HG03460 (cell line): ENCODE measurements around the gene CCL11.

ENCODE experiments used
- ATAC-seq: cut with Tn5 transposase; IDR thresholded peaks from one replicate; pipeline ENCODE4 v1.9.1; 2021; ENCODE audit not compliant: unreplicated experiment

CCL11 gene

GRCh38 chr17:34257299-34257985 lies 28.1 kb upstream of the CCL11 start:
- ATAC-seq = no peak

- ATAC-seq = no peak
Measured at GRCh38 chr17:34257986-34258326, 27.6 kb upstream of the CCL11 start.

GRCh38 chr17:34259146-34259545 lies 26.4 kb upstream of the CCL11 start:
- no peak for ATAC-seq

GRCh38 chr17:34260861-34261260 lies 24.7 kb upstream of the CCL11 start:
- ATAC-seq = no peak

GRCh38 chr17:34261568-34262337 lies 23.8 kb upstream of the CCL11 start:
- ATAC-seq = no peak

GRCh38 chr17:34265711-34266110 lies 19.8 kb upstream of the CCL11 start:
- no peak for ATAC-seq

GRCh38 chr17:34269969-34270368 lies 15.6 kb upstream of the CCL11 start, which contains the start of gene CCL7:
Gene CCL7, plus strand, starts transcription at chr17:34270221. Its CDS starts 70 bp downstream, at chr17:34270291.
- no peak for ATAC-seq

GRCh38 chr17:34275881-34276280 lies 9.7 kb upstream of the CCL11 start:
- no peak for ATAC-seq

GRCh38 chr17:34276826-34277225 lies 8.7 kb upstream of the CCL11 start:
- ATAC-seq = no peak

GRCh38 chr17:34283571-34283970 lies 2.0 kb upstream of the CCL11 start:
- ATAC-seq = no peak

- no peak for ATAC-seq
Measured at GRCh38 chr17:34287875-34288274, 2.3 kb downstream of the CCL11 start.

- ATAC-seq = no peak
Measured at GRCh38 chr17:34290586-34290985, 5.0 kb downstream of the CCL11 start.

- no peak for ATAC-seq
Measured at GRCh38 chr17:34291721-34292348, 6.3 kb downstream of the CCL11 start.

GRCh38 chr17:34299027-34299426 lies 13.5 kb downstream of the CCL11 start:
- ATAC-seq = no peak

GRCh38 chr17:34299956-34300577 lies 14.5 kb downstream of the CCL11 start:
- ATAC-seq = no peak

GRCh38 chr17:34300652-34301370 lies 15.3 kb downstream of the CCL11 start:
- no peak for ATAC-seq

GRCh38 chr17:34301986-34302385 lies 16.4 kb downstream of the CCL11 start:
- ATAC-seq = no peak

- no peak for ATAC-seq
Measured at GRCh38 chr17:34302636-34303035, 17.1 kb downstream of the CCL11 start.

- ATAC-seq = no peak
Measured at GRCh38 chr17:34303606-34304005, 18.1 kb downstream of the CCL11 start.

GRCh38 chr17:34305061-34305460 lies 19.5 kb downstream of the CCL11 start:
- no peak for ATAC-seq

GRCh38 chr17:34305606-34306005 lies 20.1 kb downstream of the CCL11 start:
- ATAC-seq = no peak
